ENCODE measurements around the gene PLXNA4. TPM values are rescaled to one million over a fixed set of nuclear protein-coding genes. Genes with fewer than 3 reads are reported as not detected.

PLXNA4 gene
- total RNA-seq, 1 experiment from 2014 or later: not detected

DNA sequence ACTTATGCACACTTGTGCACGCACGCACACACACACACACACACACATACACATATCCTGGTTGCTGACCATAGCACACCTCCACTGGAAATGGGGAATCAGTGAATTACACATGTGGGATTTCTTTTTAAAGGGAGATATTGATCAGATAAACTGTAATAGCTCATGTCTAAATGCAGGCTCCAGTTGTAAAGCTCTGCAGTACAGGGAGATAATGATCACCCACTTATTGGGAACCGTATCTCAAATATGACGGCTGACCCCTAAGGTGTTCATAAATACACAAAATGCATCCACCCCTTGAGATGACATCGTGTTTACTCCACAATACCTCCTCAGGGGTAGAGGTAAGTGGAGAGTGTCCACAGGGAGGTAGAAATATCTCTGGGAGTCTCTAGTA, 79.2 kb downstream of the PLXNA4 start:
- CTCF ChIA-PET: no interaction called here
- BruUV-seq (replicated peaks): no TSS peak
- no peak for TF ChIP-seq CTCF (IDR thresholded peaks at IDR 0.05; ENCODE audit: unreplicated experiment)
- no peak for DNase-seq (ENCODE audit: unreplicated experiment)
- Mint-ChIP-seq H3K27ac (ENCODE audit: low read depth, unreplicated experiment) (no peak overlapping the region), H3K27me3 (ENCODE audit: insufficient read depth, unreplicated experiment) (peaks cover 13% of the 10 kb centered on the region), H3K4me3 (ENCODE audit: unreplicated experiment) (no peak overlapping the region), H3K4me1 (ENCODE audit: insufficient read depth, unreplicated experiment) (no peaks in the 10 kb centered on the region), H3K36me3 (ENCODE audit: insufficient read depth, unreplicated experiment) (no peaks in the 10 kb centered on the region), H3K9me3 (ENCODE audit: unreplicated experiment) (no peaks in the 10 kb centered on the region)
- POLR2A ChIA-PET: no interaction called here
- intact Hi-C loops (cut with micrococcal nuclease): no loop called here

- intact Hi-C loops (cut with micrococcal nuclease): no loop called here
- no peak overlapping the region for H3K4me3 Mint-ChIP-seq (ENCODE audit: unreplicated experiment)
- no peaks in the 10 kb centered on the region for H3K9me3 Mint-ChIP-seq (ENCODE audit: unreplicated experiment)
- no peaks in the 10 kb centered on the region for H3K4me1 Mint-ChIP-seq (ENCODE audit: insufficient read depth, unreplicated experiment)
- TF ChIP-seq CTCF (IDR thresholded peaks at IDR 0.05; ENCODE audit: unreplicated experiment): no peak
- POLR2A ChIA-PET: no interaction called here
- CTCF ChIA-PET: no interaction called here
- DNase-seq (ENCODE audit: unreplicated experiment): no peak
- H3K36me3 Mint-ChIP-seq (ENCODE audit: insufficient read depth, unreplicated experiment): no peaks in the 10 kb centered on the region
- peaks cover 13% of the 10 kb centered on the region for H3K27me3 Mint-ChIP-seq (ENCODE audit: insufficient read depth, unreplicated experiment)
- no peak overlapping the region for H3K27ac Mint-ChIP-seq (ENCODE audit: low read depth, unreplicated experiment)
- BruUV-seq (replicated peaks): no TSS peak
Measured at GRCh38 chr7:132495936-132496335, 80.3 kb downstream of the PLXNA4 start.

- intact Hi-C loops (cut with micrococcal nuclease): no loop called here
- no peaks in the 10 kb centered on the region for H3K9me3 Mint-ChIP-seq (ENCODE audit: unreplicated experiment)
- peaks cover 16% of the 10 kb centered on the region for H3K27me3 Mint-ChIP-seq (ENCODE audit: insufficient read depth, unreplicated experiment)
- ChIA-PET POLR2A (no interaction called here), CTCF (interaction anchor here (0.7 kb wide), 1 partner anchor 46 kb away, joined by 4 read pairs; no protein-coding TSS in a partner anchor)
- H3K4me1 Mint-ChIP-seq (ENCODE audit: insufficient read depth, unreplicated experiment): no peaks in the 10 kb centered on the region
- no peak for DNase-seq (ENCODE audit: unreplicated experiment)
- BruUV-seq (replicated peaks): no TSS peak
- H3K4me3 Mint-ChIP-seq (ENCODE audit: unreplicated experiment): no peak overlapping the region
- H3K36me3 Mint-ChIP-seq (ENCODE audit: insufficient read depth, unreplicated experiment): no peaks in the 10 kb centered on the region
- H3K27ac Mint-ChIP-seq (ENCODE audit: low read depth, unreplicated experiment): no peak overlapping the region
- no peak for TF ChIP-seq CTCF (IDR thresholded peaks at IDR 0.05; ENCODE audit: unreplicated experiment)
Measured at GRCh38 chr7:132494474-132494873, 81.8 kb downstream of the PLXNA4 start.

- intact Hi-C loops (cut with micrococcal nuclease): no loop called here
- BruUV-seq (replicated peaks): no TSS peak
- H3K9me3 Mint-ChIP-seq (ENCODE audit: unreplicated experiment): no peaks in the 10 kb centered on the region
- CTCF ChIA-PET: interaction anchor here (0.6 kb wide), 1 partner anchor 230 kb away, joined by 3 read pairs; no protein-coding TSS in a partner anchor
- H3K27ac Mint-ChIP-seq (ENCODE audit: low read depth, unreplicated experiment): no peak overlapping the region
- H3K4me3 Mint-ChIP-seq (ENCODE audit: unreplicated experiment): no peak overlapping the region
- H3K36me3 Mint-ChIP-seq (ENCODE audit: insufficient read depth, unreplicated experiment): peaks cover 4% of the 10 kb centered on the region
- POLR2A ChIA-PET: no interaction called here
- TF ChIP-seq CTCF (IDR thresholded peaks at IDR 0.05; ENCODE audit: unreplicated experiment): no peak
- no peaks in the 10 kb centered on the region for H3K4me1 Mint-ChIP-seq (ENCODE audit: insufficient read depth, unreplicated experiment)
- peaks cover 28% of the 10 kb centered on the region for H3K27me3 Mint-ChIP-seq (ENCODE audit: insufficient read depth, unreplicated experiment)
- DNase-seq (ENCODE audit: unreplicated experiment): no peak
Measured at GRCh38 chr7:132492823-132493445, 83.3 kb downstream of the PLXNA4 start.
